T-helper 17 cell (primary cell): ENCODE measurements around the gene DLG2. TPM values are rescaled to one million over a fixed set of nuclear protein-coding genes. Genes with fewer than 3 reads are reported as not detected.

Experiments
- ATAC-seq: fragments of 150-1000 bp; cut with Tn5 transposase; 2 replicates; pipeline ENCODE4 v1.10.0; 2021; ENCODE audit warnings: mild to moderate bottlenecking, moderate library complexity
- DNase-seq, 3 donors: peaks; one replicate each; pipeline versions ENCODE4 v3.0.0 to v3.0.0-alpha.2; 2020 to 2021
- H3K9me3 ChIP-seq: one replicate; pipeline ENCODE4 v1.7.0; 2013; ENCODE audit warnings: low read length, mild to moderate bottlenecking; ENCODE audit not compliant: control insufficient read depth, poor library complexity, severe bottlenecking
- H3K27ac Mint-ChIP-seq: one replicate; pipeline ENCODE4 v1.8.0; 2022; ENCODE audit warnings: mild to moderate bottlenecking, moderate library complexity, mixed read lengths
- H3K27me3 Mint-ChIP-seq: one replicate; pipeline ENCODE4 v1.8.0; 2022; ENCODE audit warnings: mixed read lengths
- H3K36me3 Mint-ChIP-seq: one replicate; pipeline ENCODE4 v1.8.0; 2022; ENCODE audit warnings: low read depth, mixed read lengths
- H3K4me1 Mint-ChIP-seq: one replicate; pipeline ENCODE4 v1.8.0; 2022; ENCODE audit warnings: mild to moderate bottlenecking, mixed read lengths
- H3K4me3 Mint-ChIP-seq: one replicate; pipeline ENCODE4 v1.8.0; 2022; ENCODE audit warnings: mild to moderate bottlenecking, moderate library complexity, mixed read lengths
- total RNA-seq, 4 donors: library from RNA in 2 of 4; stranded (reverse) in 2 of 4; gene quantifications; one replicate each; pipeline ENCODE4 v1.2.3 and lab custom pipeline; 2022 to 2026

Gene DLG2
- total RNA-seq, 2 donors from 2014 or later: 1.0 to 2.2 TPM

- Mint-ChIP-seq H3K4me1 (no peaks in the 10 kb centered on the region), H3K36me3 (no peaks in the 10 kb centered on the region), H3K4me3 (no peak overlapping the region), H3K27ac (no peak overlapping the region), H3K27me3 (peaks cover 11% of the 10 kb centered on the region)
- no peaks in the 10 kb centered on the region for H3K9me3 ChIP-seq
- DNase-seq (no peak), ATAC-seq (no peak)
Measured at GRCh38 chr11:83655976-83656375, 1971.2 kb downstream of the DLG2 start.

DNA sequence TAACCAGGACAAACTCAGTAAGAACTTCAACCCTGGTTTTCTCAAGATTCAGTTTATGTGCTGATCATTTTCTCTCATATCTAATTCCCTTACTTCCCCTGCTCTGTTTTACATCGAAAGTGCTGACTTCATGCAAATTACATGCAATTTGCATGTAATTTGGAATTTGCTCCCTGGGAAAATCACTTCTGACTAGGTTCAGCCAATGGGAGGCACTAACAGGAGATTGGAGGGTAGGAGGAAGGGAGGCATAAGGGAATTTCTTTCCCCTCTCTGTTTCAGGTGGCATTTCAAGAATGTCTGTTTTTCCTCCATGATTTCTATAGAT, 1977.7 kb downstream of the DLG2 start:
- ATAC-seq: no peak

DNA sequence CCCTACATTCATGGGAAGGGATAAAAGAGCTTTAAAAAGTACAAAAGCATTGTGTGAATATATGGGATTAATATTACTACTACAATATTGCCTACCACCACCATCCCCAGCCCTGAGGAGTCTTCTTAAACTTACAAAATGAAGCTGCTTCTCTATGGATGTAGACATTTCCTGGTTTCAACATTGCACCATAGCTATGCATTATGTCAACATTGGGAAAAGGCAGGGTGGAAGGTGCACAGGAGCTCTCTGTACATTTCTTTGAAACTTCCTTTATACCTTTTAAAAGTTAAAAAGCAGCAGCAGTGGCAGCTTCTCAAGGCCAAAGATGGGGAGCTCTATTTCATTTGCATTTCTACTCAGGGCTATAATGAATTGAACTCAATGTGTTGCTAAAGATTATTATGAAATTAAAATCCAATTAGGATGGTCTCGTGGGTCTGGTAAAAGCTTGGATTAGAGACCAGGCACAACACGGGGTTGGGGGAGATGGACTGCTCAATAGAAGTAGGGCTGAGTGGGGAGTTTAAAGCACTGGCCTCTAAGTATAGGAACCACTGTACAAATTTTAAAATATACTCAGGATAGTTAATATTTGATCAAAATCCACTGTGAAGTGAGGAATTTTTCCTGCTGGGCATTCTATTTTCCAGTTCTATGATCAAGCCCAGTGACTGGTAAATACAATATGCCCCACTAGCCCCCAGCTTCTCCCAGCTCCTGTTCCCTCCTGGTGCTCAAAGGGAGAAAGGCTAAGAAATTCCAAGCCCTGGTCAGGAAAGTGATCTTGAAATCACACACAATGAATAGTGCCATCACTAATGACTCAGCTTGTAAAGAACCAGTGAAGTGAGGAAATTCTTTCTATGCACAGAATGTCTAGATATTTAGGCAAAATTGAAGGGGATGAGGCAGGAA, 1978.3 kb downstream of the DLG2 start:
- H3K4me1 Mint-ChIP-seq: no peaks in the 10 kb centered on the region
- ATAC-seq (no peak), DNase-seq (no peak)
- H3K36me3 Mint-ChIP-seq: no peaks in the 10 kb centered on the region
- no peaks in the 10 kb centered on the region for H3K9me3 ChIP-seq
- no peak overlapping the region for H3K27ac Mint-ChIP-seq
- H3K27me3 Mint-ChIP-seq: peaks cover 14% of the 10 kb centered on the region
- no peak overlapping the region for H3K4me3 Mint-ChIP-seq

More for the DNA sequence above, 1977.7 kb downstream of the DLG2 start:
- peaks cover 20% of the 10 kb centered on the region for H3K27me3 Mint-ChIP-seq
- no peaks in the 10 kb centered on the region for H3K9me3 ChIP-seq
- H3K36me3 Mint-ChIP-seq: no peaks in the 10 kb centered on the region
- DNase-seq: no peak
- no peak overlapping the region for H3K27ac Mint-ChIP-seq
- no peak overlapping the region for H3K4me3 Mint-ChIP-seq
- H3K4me1 Mint-ChIP-seq: no peaks in the 10 kb centered on the region

DNA sequence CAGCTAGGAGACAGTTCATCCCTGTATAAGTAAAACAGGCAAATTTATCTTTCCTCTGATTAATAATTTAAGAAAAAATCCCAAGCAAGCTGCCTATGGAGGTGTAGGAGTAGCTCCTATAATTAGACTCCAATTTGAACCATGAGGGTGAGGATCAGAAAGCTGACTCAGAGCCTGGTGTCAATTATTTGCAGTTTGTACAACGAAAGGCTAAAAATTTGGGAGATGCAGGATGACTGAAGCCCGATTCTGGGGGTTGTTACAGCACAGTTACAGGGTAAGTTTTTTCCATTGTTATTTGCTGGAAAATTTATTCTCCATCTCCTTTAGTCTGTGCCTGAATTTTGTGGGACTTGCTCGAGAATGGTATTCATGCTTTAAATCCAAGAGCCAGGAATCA, 1981.6 kb downstream of the DLG2 start:
- H3K4me1 Mint-ChIP-seq: no peaks in the 10 kb centered on the region
- H3K9me3 ChIP-seq: no peaks in the 10 kb centered on the region
- ATAC-seq (no peak), DNase-seq (no peak)
- H3K4me3 Mint-ChIP-seq: no peak overlapping the region
- peaks cover 21% of the 10 kb centered on the region for H3K27me3 Mint-ChIP-seq
- no peak overlapping the region for H3K27ac Mint-ChIP-seq
- H3K36me3 Mint-ChIP-seq: no peaks in the 10 kb centered on the region

- ATAC-seq: no peak
- peaks cover 31% of the 10 kb centered on the region for H3K27me3 Mint-ChIP-seq
- no peak for DNase-seq
- H3K36me3 Mint-ChIP-seq: no peaks in the 10 kb centered on the region
- no peak overlapping the region for H3K27ac Mint-ChIP-seq
- H3K4me3 Mint-ChIP-seq: no peak overlapping the region
- no peaks in the 10 kb centered on the region for H3K4me1 Mint-ChIP-seq
- H3K9me3 ChIP-seq: no peaks in the 10 kb centered on the region
Measured at GRCh38 chr11:83643115-83643514, 1984.0 kb downstream of the DLG2 start.

DNA sequence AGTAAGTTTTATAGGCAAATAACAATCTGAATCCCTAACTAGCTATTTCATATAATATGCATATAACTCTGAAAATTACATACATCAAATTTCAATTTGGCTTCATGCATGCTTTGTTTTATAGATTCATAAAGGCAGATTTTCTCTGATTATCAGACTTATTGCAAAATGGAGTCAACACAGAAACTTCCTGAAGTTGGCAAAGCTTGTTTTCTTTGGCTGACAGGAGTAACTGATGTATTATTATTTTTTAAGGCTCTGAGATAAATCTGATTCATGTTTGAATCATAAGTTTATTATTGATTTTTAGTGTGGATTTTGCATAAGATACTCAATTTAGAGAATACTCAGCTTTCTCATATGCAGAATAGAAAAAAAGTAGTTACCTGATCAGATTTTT, 1984.6 kb downstream of the DLG2 start:
- no peaks in the 10 kb centered on the region for H3K4me1 Mint-ChIP-seq
- no peak overlapping the region for H3K4me3 Mint-ChIP-seq

DNA sequence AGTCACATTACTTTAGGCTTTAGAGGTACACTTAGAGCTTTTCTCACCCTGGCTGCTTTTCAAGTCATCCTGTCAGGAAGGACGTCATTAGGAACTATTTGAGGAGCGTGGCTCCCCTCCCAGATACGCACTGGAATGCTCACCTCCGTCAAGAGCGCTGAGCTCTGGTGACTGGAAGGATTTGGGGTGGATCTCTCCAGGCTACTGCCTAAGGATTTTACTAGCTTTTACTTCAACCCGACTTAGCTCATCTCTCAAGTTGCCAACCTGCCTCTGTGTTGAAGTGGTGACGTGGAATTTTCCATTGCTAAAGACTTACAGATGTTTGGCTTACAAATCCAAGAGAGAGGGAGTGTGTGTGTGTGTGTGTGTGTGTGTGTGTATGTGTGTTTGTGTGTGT, 1985.6 kb downstream of the DLG2 start:
- Mint-ChIP-seq H3K4me1 (no peaks in the 10 kb centered on the region), H3K27me3 (peaks cover 24% of the 10 kb centered on the region), H3K27ac (no peak overlapping the region), H3K36me3 (no peaks in the 10 kb centered on the region), H3K4me3 (no peak overlapping the region)
- ATAC-seq (no peak), DNase-seq (no peak)
- no peaks in the 10 kb centered on the region for H3K9me3 ChIP-seq

More for the DNA sequence above, 1984.6 kb downstream of the DLG2 start:
- DNase-seq: no peak
- ATAC-seq: no peak
- H3K9me3 ChIP-seq: no peaks in the 10 kb centered on the region
- Mint-ChIP-seq H3K36me3 (no peaks in the 10 kb centered on the region), H3K27ac (no peak overlapping the region), H3K27me3 (peaks cover 31% of the 10 kb centered on the region)

- peaks cover 22% of the 10 kb centered on the region for H3K27me3 Mint-ChIP-seq
- H3K27ac Mint-ChIP-seq: no peak overlapping the region
- no peaks in the 10 kb centered on the region for H3K9me3 ChIP-seq
- H3K4me3 Mint-ChIP-seq: no peak overlapping the region
- DNase-seq (no peak), ATAC-seq (no peak)
- H3K4me1 Mint-ChIP-seq: no peaks in the 10 kb centered on the region
- no peaks in the 10 kb centered on the region for H3K36me3 Mint-ChIP-seq
Measured at GRCh38 chr11:83639995-83640758, 1987.0 kb downstream of the DLG2 start.

DNA sequence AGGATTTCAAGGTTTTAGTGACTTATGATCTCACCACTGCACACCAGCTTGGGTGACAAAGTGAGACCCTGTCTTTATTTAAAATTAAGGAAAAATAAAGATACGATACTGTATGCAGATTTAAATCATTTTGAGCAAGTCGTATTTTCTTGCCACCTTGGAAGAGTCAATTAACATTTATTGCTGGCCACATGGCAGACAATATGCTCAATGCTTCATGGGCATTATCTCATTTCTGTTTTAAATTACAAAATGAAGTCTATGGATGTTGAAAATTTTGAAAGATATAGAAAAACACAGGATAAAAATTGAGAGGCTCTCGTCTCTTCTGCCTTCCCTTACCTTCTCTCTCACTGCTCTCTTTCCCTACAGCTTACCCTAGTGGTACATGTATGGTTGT, 1992.0 kb downstream of the DLG2 start:
- no peaks in the 10 kb centered on the region for H3K9me3 ChIP-seq
- no peaks in the 10 kb centered on the region for H3K36me3 Mint-ChIP-seq
- no peak for DNase-seq
- no peaks in the 10 kb centered on the region for H3K4me1 Mint-ChIP-seq
- no peak overlapping the region for H3K4me3 Mint-ChIP-seq
- H3K27me3 Mint-ChIP-seq: peaks cover 10% of the 10 kb centered on the region
- ATAC-seq: no peak
- H3K27ac Mint-ChIP-seq: no peak overlapping the region

- H3K4me3 Mint-ChIP-seq: no peak overlapping the region
- H3K9me3 ChIP-seq: peaks cover 2% of the 10 kb centered on the region
- DNase-seq (no peak), ATAC-seq (no peak)
- no peaks in the 10 kb centered on the region for H3K36me3 Mint-ChIP-seq
- H3K27me3 Mint-ChIP-seq: peaks cover 11% of the 10 kb centered on the region
- H3K27ac Mint-ChIP-seq: no peak overlapping the region
- no peaks in the 10 kb centered on the region for H3K4me1 Mint-ChIP-seq
Measured at GRCh38 chr11:83630211-83630610, 1996.9 kb downstream of the DLG2 start.

GRCh38 chr11:83629775-83630174, 1997.4 kb downstream of the DLG2 start:
- Mint-ChIP-seq H3K4me3 (no peak overlapping the region), H3K27me3 (peaks cover 15% of the 10 kb centered on the region), H3K36me3 (no peaks in the 10 kb centered on the region), H3K4me1 (no peaks in the 10 kb centered on the region), H3K27ac (no peak overlapping the region)
- DNase-seq: no peak
- ATAC-seq: no peak
- H3K9me3 ChIP-seq: peaks cover 2% of the 10 kb centered on the region

DNA sequence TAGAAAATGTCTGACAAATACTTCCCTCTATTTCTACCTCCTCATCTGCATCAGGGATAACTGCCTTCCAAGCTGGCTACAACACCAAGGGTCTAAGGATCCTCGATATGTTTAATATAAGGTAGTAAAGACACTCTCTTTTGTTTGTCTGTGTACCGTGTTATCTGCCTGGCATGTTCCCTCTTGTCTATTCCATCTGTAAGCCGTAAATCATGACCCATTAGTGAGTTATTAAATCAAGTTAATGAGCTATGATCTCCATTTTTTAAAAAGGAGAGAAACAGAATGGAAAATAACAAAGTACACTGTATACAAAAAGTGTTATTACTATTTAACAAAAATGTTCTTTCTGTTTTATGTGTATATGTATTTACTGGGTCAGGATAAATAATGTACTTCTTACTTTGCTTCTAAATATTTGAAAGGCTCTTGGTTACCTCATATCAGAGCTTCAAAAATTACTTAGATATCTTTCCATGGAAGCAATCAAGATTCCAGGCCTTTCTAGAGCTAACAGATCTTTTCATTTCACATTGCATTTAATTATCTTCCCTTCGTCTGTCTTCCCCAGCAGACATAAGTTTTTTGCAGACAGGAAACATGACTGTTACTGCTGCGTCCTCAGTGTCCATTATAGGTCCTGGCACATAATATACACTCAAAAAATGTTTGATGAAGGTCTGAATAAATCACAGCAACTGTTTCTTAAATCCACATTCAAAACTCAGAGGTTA, 1998.4 kb downstream of the DLG2 start:
- H3K4me3 Mint-ChIP-seq: no peak overlapping the region
- no peaks in the 10 kb centered on the region for H3K36me3 Mint-ChIP-seq
- no peaks in the 10 kb centered on the region for H3K4me1 Mint-ChIP-seq
- peaks cover 2% of the 10 kb centered on the region for H3K9me3 ChIP-seq
- peaks cover 16% of the 10 kb centered on the region for H3K27me3 Mint-ChIP-seq
- ATAC-seq: no peak
- DNase-seq: no peak
- no peak overlapping the region for H3K27ac Mint-ChIP-seq

GRCh38 chr11:83625336-83625735, 2001.8 kb downstream of the DLG2 start:
- H3K27me3 Mint-ChIP-seq: peaks cover 16% of the 10 kb centered on the region
- H3K9me3 ChIP-seq: peaks cover 2% of the 10 kb centered on the region
- ATAC-seq (no peak), DNase-seq (no peak)
- no peak overlapping the region for H3K4me3 Mint-ChIP-seq
- H3K27ac Mint-ChIP-seq: no peak overlapping the region
- no peaks in the 10 kb centered on the region for H3K36me3 Mint-ChIP-seq
- H3K4me1 Mint-ChIP-seq: no peaks in the 10 kb centered on the region
